Hematopoietic multipotent progenitor cell treated with erythropoietin and hydrocortisone succinate and interleukin-3 and kit ligand, for 6 days (in vitro differentiated cells): ENCODE results near the gene FBXO38.

Source experiments
- DNase-seq: peaks from one replicate; pipeline ENCODE4 v3.0.0-alpha.2; 2015

FBXO38 gene

GRCh38 chr5:148477429-148477828 lies 93.7 kb downstream of the FBXO38 start:
- no peak for DNase-seq

- no peak for DNase-seq
Observed at GRCh38 chr5:148482196-148482595, 98.4 kb downstream of the FBXO38 start.

- peak; percentile 79 for DNase-seq
Observed at GRCh38 chr5:148482697-148483462, 99.1 kb downstream of the FBXO38 start.

GRCh38 chr5:148483750-148484149 lies 100.0 kb downstream of the FBXO38 start:
- no peak for DNase-seq

GRCh38 chr5:148484651-148485050 lies 100.9 kb downstream of the FBXO38 start:
- no peak for DNase-seq

- no peak for DNase-seq
Observed at GRCh38 chr5:148486456-148486855, 102.7 kb downstream of the FBXO38 start.

GRCh38 chr5:148488757-148489156 lies 105.0 kb downstream of the FBXO38 start:
- no peak for DNase-seq

GRCh38 chr5:148491015-148491792 lies 107.4 kb downstream of the FBXO38 start:
- peak; percentile 36 for DNase-seq

GRCh38 chr5:148491793-148492184 lies 108.0 kb downstream of the FBXO38 start:
- peak; percentile 10 for DNase-seq

- DNase-seq, result no peak
Observed at GRCh38 chr5:148492351-148492750, 108.6 kb downstream of the FBXO38 start.
